Effector CD4-positive, alpha-beta T cell (primary cell): ENCODE results near the gene AP1G1.
"Not testable (repeated sequence)": the region's sequence is repeated elsewhere in the genome, so short reads cannot be mapped to it uniquely, and the experiment has no call there.

Source experiments
- DNase-seq: peaks from one replicate; pipeline ENCODE4 v3.0.0-alpha.2; 2020

The AP1G1 gene

DNA sequence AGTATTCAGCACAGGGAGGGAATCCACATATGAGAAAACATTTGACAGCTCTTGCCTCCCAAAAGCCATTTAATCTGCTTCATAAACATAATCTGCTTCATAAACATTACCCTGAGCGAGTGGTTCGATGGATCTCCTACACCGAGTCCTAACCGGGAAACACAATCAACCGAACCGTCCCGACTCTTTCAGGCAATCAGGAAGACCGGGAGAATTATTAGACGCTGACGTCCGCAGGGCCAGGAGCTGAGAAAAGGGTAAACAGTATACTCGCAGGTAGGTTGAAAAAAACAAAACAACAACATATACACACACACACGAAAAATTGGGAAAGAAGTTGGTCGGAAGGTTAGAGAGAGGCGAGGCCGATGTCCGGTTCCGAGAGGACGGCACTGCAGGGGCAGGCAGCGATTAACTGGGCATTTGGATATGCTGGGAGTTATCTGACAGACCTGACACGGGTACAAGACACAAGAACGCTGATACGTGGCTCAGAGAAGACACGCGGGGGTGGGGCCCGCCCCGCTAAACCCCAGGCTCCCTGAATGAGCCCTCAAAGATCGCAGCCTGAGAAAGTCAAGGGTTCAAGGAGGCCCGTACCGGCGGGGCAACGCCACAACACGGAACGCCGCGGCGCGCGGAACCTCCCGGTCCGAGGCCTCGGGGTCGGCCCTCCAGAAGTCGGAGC is 585 bp downstream of the AP1G1 start:
- no peak for DNase-seq

DNA sequence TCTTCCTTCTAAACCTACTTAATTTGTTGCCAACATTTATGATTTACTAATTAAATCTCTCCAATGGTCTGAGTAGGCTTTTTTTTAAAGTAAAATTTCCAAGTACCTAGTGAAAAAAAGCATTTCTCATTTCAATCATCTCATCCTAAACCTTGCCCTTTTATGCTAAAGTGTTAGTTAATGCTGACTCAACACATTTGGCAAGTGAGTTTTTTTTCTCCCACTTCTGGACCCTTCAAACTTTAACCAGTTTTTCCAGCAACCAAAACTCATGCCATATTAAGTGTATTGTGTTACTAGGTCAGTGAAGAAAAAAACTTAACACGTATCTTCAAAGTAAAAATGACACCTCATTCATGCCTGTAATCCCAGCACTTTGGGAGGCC is 5.3 kb downstream of the AP1G1 start:
- DNase-seq, result no peak

DNA sequence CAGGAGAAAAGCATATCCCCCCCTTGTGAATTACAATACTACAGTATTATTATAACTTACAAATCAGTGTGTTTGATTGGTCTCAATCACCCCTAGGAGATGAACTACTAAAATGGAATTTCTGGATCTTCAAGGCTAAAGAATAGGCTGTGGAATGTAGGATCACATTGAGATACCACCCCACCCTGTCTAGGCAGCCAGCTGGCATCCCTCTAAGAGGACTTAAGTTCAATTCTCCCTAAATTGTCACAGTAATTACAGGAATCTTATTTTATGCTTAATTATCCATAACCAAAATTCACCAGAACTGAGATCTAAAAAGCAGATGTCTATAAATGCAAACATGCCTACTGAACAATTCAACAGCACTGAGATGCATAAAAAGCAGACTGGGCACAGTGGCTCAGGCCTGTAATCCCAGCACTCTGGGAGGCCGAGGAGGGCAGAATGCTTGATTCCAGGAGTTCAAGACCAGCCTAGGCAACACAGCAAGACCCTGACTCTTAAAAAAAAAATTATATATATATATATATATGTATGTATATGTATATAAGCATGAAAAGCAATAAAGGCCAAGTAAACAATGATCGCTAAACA is 12.0 kb downstream of the AP1G1 start:
- no peak for DNase-seq

DNA sequence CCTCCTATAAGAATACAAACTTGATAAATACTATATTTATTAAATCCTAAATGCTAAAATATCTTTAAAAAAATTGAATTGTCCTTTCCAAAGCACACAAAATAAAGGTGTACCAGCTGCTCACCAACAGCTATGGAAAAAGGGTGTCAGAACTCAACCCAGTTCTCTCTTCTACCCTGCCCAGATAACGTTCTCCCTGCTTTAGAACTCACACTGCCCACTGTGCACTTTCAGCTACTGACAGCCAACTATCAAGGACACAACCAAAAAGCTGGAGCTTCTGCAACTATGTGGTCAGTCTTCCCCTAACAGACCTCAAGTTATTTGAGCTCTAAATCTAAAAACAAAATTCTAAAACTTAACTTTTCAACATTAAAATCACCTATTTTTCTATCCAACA is 13.7 kb downstream of the AP1G1 start:
- DNase-seq, result no peak

DNA sequence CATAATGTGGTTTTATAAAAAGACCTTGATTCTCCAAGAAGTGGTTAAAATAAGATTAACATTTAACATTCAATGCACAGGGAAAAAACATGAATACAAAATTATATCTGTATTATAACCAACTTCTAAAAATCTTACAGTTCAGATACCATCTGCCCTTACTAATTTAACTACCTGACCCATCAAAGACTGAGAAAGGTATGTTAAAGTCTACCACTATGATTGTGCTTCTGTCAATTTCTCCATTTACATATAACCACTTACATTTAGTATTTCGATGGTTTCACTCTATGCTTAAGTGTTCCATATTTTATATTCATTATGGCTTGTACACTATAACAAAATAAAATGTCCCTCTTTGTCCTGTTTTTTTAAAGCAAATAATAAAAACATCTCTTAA is 14.6 kb downstream of the AP1G1 start:
- DNase-seq, result no peak

DNA sequence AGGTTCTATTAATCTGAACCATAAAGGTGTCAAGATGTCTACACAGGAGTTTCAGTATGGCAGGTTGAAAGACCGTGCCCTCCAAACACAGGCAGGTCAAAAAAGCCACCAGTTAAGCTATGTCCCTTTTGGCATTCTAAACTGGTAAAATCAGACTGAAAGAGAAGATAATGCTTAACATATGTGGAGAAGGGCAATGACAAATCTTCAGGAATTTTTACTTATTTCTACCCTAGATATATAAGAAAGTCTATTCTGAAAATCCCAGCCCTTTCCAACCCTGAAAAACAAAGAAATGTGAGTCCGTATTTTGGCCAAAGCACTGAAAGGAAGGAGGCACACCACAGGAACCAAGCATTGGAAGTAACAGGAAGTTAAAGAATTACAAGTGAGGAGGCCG is 16.5 kb downstream of the AP1G1 start:
- no peak for DNase-seq

DNA sequence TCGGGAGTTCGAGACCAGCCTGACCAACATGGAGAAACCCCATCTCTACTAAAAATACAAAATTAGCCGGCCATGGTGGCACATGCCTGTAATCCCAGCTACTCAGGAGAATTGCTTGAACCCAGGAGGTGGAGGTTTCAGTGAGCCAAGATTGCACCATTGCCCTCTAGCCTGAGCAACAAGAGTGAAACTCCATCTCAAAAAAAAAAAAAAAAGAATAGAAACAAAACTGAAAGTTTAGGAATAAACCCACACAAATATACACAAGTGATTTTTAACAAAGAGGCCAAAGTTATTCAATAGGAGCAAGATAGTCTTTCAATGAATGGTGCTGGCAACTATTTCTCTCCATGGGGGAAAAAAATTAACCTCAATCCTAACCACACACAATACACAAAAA is 18.3 kb downstream of the AP1G1 start:
- not testable (repeated sequence) for DNase-seq

DNA sequence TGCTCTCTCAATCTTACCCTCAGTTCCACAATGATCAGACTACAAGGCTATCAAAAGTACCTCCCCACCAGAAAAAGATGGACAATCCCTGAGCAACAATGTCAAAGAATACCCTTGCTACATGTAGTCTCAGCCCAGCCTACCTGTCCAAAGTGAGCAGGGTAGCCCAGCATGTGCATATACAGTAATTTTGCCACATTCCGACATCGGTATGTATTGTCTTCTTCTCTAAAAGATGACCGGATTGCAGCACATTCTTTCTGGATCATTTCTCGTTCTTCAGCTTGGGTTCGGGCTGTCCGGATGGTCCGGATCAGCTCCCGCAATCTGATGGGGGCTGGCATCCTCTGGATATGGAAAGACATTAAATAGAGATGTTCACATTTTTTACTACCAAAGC is 19.5 kb downstream of the AP1G1 start:
- DNase-seq, result no peak

DNA sequence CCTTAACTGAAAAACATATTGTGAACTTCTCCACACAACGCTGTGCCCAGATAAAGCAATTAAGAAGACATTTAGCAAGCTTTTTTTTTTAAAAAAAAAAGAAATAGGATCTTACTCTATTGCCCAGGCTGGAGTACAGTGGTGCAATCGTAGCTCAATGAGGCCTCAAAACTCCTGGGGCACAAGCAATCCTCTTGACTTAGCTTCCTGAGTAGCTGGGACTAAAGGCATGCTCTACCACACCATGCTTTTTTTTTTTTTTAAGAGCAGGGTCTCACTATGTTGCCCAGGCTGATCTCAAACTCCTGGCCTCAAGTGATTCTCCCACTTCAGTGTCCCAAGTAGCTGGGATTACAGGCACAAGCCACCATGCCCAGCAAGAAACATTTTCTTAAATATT is 20.1 kb downstream of the AP1G1 start:
- no peak for DNase-seq

DNA sequence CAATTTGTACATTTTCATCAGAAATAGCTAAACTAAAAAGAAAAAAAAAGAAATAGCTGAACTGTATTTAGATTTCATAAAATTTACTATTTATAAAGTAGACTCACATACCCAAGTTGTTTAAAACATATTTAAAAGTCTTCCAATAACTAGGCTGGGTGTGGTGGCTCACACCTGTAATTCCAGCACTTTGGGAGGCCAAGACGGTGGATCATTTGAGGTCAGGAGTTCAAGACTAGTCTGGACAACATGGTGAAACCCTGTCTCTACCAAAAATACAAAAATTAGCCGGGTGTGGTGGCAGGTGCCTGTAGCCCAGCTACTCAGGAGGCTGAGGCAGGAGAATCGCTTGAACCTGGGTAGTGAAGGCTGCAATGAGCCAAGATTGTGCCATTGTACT is 23.5 kb downstream of the AP1G1 start:
- DNase-seq, result not testable (repeated sequence)

DNA sequence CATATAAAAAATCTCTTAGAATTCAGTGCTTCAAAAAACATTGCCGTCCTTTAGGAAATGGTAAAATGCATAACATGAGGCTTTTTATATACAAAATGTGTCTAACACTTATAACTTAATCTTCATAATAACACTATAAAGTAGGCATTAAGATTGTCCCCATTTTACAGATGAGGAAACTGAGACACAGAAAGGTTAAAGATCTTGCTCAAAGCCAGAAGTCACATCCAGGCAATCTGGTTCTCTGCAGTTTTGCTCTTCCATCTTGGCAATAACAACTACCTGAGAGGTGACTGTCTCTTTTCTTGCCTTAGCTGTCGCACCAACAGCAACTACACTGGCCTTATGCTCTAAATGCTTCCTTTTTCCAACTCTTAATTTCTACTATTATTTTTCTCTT is 24.5 kb downstream of the AP1G1 start:
- no peak for DNase-seq

DNA sequence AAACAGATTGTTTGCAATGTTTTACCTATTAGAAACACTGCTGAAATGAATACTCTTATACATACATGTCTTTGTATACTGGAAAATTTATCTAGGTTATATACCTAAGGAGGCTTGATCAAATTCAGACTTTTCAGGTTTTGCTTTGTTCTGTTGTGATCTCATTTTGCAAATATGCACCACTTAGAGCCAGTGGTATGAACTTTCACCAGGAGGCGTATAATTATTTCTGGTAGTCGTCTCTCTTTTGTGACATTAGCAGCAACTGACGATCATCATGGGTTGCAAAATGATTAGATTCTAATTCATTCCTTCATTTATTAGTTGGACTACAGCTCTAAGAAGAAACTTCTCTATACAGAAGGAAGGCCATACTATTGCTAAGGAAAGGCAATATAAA is 26.9 kb downstream of the AP1G1 start:
- DNase-seq, result no peak

DNA sequence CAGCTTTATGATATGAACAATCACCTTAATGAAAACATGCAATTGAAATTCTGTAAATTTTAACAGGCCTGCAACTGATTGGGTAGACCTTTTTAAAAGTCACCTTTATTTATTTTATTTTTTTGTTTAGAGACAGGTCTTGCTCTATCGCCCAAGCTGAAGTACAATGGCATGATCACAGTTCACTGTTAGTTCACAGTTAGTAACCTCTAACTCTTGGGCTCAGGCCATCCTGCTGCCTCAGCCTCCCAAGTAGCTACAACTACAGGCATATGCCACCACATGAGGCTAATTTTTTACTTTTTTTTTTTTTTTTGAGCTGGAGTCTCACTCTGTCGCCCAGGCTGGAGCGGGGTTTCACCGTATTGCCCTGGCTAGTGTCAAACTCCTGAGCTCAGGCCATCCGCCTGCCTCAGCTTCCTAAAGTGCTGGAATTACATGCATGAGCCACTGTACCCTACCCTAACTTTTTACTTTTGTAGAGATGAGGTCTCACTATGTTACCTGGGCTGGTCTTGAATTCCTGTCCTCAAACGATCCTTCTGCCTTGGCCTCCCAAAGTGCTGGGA is 28.0 kb downstream of the AP1G1 start:
- no peak for DNase-seq

DNA sequence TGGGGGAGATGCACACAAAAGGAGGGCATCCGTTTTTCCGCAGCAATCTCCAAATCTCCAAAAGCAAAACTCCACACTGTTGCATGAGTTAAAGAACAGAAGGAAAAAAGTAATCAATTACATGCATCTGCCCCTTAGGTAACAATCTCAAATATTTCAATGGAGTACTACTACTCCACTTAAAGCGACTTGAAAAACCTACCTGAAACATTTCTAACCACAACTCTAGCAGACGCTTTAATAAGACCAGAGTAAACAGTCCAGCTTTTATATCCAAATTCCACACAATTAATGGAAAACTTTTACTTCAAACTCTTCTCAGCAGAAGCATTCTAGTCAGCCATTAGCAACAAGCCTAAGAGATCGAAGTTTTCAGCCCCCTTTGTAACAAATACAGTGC is 29.9 kb downstream of the AP1G1 start:
- no peak for DNase-seq

DNA sequence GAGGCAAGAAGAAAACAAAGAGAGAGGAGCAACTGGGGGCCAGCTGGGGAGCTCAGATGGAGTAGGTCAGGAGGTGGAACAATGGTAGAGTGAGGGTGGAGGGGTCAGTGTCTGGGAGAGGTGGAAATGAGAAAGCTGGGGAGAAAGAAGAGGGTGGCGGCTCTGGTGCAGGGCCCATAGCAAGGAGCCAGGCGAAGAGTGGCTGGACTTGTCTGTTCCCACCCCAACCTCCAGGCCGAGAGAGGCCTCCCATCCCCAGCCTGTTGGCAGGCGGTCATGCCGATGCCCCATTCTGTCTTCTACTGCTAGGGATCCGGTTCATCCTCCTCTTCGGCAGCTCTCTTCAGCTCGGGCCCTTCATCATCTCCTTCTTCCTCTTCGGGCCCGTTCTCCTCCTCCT is 31.3 kb downstream of the AP1G1 start:
- no peak for DNase-seq

DNA sequence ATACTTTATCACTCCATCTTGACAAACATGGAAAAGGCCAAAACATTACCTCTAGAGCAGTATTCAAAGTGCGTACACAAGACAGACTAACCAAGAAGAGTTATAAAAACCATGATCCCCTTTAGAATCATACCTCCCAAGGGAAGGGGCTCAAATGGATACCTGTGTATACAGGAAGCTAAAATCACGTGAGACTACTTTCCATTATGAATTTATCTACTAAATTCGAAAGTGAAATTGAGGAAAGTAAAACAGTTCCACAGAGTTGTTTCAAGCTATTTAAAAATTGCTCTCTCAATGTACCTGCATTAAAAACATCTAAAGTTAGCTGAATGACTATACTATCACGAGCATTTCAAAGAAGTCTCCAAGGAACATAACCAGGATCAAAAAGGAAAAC is 32.7 kb downstream of the AP1G1 start:
- no peak for DNase-seq

DNA sequence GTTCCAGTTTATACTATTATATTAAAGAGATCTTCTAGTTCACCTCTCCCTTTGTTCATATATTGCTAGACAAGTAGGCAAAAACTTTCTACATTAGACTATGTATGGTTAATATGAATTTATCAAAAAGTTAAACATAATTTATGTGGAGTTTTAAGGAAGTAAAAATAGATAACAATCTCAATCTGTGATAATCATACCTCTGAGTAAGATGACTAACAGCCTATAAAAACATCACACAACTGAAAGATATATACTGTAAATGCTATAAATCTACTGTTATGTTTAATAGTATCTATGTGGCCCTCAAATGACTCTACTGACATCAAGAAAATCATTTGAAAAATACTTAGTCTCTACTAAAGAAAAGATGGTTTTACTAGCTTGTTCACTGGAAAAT is 37.1 kb downstream of the AP1G1 start:
- DNase-seq, result no peak

DNA sequence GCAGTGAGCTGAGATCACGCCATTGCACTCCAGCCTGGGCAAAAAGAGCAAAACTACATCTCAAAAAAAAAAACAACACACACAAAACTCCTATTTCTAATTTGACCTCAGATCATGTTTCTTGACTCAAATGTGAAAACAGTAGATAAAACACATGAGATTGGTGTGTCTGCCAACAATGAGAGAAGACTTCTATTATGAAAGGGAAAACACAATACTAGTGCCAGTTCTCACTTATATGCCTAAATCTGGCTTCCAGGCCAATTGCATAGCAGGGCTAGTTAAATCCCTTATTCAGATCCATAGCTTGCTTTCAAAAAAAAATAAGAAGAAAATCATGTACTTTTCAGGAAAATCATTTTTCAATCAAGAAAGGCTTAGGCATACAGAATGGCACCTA is 39.4 kb downstream of the AP1G1 start:
- DNase-seq, result no peak

DNA sequence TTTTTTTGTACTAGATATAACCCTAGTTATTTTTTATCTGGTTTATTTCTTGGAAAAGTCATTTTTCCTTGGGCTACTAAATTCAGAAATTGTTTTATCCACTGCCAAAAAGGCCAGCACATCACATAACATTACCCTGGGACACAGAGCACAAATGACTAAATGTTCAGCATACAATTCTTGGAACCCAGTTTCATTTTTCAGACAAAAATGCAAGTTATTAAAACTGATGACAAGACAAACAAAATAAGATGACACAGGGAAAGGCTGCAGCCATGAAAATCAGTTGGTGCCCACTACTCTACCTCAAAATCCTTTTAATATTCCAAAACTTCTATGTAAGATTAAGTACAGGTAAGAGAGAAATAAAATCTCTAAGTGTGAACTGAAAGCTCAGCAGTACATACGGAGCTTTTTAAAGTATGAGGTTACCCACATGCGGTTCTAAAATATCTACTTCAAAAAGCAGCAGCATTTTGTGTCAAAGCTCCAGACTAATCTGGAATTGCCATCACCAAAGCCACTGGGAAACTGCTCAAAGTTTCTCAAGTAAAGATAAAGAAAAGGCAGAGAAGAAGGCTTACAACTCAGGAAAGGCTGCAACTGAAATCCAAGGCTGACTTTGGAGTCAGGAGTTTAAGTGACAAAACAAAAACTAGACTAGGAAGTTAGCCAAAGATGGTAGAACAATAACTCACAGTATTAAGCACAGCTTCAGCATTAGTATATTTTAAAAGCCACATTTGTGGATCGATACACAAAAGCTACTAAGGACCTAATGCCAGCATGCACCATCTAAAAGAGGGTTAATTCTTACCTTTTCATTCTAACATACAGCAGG is 41.4 kb downstream of the AP1G1 start:
- DNase-seq, result no peak

DNA sequence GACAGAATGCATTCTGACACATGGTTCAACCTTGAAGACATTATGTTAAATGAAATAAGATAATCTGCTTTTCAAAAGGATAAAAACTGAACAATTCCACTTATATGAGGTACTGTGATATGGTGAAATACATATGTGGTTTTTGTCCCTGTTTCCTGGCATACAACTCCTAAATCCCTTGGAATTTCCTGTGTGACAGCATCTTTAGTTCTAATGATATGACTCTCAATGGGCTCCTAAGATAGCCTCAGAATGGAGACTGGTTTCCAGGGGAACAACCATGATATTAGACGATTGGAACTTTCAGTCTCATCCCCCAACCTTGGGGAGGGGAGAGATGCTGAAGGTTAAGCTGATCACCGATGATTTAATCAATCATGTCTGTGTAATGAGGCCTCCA is 46.4 kb downstream of the AP1G1 start:
- DNase-seq, result no peak

DNA sequence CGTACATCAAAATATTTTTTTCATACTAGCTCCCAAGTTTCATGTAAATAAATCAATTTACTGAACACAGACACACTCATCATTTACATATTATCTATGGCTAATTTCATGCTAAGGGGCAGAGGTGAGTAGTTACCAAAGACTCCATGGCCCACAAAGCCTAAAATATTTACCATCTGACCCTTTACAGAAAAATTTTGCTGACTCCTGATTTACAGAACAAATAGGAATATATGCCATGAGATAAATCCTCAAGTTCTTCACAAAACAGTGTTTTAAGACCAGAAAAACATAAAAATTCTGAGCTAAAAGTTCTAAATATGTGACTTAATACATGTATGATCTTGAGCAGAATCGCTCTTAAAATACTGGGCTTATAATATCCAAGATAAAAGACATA is 47.5 kb downstream of the AP1G1 start:
- DNase-seq, result no peak

DNA sequence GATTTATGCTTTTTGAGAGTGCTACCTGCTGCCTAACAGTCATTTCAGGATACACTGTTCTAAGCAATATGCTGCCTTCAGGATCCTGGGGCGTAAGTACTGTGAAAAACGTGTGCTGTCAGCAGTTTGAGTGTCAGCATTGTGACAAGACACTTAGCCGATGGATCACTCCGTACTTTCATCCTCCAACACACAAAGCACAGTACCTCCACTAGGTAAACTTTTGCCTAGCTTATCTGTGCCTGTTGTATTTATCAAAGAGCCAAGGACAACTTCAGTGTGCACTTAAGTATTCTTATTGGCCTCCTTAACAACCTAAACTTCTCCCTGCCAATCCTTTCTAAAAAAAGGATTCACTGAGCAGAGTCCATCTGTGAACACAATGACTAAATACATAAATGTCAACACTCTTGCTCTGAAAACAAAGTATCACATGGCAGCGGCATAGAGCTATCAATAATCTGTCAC is 50.3 kb downstream of the AP1G1 start:
- DNase-seq, result no peak

DNA sequence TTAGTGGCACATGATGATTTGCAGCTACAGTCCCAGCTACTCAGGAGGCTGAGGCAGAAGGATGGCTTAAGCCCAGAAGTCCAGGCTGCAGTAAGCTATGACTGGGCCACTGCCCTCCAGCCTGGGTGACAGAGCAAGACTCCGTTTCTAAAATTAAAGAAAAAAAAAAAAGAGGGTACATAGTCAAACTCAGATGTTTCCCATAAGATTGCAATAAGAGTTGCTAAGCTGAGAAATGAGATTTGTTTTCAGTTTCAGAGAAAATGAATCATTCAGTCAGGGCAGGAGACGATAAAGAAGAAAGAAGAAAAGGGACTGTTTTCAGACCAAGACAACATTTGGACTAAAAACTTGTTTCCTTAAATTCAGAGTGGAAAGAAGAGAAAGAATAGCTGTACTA is 54.0 kb downstream of the AP1G1 start:
- no peak for DNase-seq

DNA sequence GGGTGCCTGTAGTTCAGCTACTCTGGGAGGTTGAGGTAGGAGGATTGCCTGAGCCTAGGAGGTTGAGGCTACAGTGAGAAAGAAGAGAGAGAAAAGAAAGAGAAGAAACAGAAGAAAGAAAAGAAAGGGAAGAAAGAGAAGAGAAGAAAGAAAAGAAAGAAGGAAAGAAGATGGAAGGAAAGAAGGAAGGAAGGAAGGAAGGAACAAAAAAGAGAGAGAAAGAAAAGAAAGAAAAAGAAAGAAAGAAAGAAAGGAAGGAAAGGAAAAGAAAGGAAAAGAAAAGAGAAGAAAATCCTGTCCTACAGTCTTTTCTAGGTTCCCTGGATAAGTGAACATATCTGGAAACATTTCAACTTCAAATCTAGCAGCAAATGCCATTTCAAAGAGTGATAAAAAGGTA is 54.5 kb downstream of the AP1G1 start:
- no peak for DNase-seq
